NCI-H2081 treated with DMSO at 0.1 percent for 48 hours (cell line): ENCODE data around the gene ATAD3B.
"Not testable (repeated sequence)": the region's sequence is repeated elsewhere in the genome, so short reads cannot be mapped to it uniquely, and the experiment has no call there.

Source experiments
- DNase-seq: peaks from one replicate; lab custom pipeline; 2025; lab: John Stamatoyannopoulos, UW

The ATAD3B gene

DNA sequence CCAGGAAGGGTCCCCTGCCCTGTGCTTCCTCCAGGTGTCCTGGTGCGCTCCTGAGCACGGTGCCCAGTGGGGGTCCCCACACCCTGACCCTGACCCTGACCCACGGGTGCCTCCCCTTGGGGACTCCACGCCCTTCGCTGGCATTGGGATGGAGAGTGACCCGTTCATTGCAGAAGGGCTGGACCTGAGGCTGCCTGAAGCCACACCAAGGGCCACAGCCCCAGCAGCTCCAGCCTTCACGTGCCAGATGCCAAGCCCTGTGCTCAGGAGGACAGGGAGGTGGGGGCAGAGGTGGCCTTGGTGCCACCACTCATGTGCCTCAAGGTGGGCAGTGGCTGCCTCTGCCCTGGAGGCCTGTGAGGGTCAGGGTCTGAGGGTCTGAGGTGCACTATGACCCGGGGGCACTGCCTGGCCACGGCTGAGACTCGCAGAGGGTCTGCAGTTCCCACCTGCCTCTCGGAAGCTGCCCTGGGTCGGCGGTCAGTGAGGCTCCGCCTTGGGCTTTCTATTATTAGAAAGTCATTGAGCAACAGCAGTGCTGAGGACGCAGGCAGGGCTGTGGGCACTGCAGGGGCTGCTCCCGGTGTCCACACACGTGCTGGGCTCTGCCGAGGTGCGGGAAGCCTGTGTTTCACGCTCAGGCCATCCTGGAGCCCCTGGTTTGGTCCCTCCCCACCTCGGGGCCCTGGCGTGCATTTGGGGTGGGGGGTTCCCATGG, 61.8 kb downstream of the ATAD3B start:
- DNase-seq = not testable (repeated sequence)

DNA sequence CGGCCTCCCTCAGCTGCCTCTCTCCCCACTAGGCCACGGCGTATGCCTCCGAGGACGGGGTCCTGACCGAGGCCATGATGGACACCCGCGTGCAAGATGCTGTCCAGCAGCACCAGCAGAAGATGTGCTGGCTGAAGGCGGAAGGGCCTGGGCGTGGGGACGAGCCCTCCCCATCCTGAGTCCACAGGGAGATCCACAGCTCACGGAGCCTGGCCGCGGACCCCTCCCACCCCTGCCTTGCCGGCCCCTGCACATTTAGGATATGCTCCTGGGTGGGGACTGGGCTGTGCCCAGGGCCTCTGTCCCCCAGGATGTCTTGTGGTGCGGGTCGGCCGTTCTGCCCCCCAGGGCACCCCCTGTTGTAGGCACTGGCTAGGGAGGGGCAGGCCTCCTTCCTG, 62.3 kb downstream of the ATAD3B start:
- DNase-seq = not testable (repeated sequence)

DNA sequence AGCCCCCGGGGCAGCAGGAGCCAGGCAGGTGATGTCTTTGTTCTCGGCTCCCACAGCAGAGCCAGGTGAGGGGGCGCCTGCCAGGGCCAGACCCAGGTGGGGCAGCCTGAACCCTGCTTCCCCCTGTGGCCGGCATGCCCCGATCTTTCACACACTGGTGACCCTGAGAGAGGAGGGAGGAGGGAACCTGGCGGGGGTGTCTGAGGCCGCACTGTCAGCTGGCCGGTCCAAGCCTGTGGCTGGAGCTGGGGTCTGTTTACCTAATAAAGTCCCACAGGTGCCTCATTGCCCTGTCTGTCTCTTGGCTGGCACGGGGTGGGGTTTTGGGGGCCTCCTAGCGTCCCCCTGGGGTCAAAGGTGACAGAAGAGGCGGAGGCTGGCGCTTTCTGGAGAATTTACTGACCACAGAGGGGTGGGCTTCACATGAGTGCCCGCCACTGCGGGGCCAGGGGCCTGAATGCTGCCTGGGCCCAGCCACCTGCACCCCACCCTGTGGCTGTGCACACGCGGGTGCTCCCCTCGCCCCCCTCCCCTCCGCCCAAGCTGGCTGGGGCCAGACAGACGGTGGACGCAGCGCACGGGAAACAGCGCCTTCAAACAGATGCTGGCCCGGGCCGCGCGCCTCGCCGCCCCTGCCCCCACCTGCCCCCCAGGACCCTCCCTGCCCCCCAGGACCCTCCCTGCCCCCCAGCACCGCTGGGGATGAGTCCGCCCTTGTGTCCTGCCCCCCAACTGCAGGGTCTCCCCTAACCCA, 63.0 kb downstream of the ATAD3B start:
- DNase-seq = no peak

DNA sequence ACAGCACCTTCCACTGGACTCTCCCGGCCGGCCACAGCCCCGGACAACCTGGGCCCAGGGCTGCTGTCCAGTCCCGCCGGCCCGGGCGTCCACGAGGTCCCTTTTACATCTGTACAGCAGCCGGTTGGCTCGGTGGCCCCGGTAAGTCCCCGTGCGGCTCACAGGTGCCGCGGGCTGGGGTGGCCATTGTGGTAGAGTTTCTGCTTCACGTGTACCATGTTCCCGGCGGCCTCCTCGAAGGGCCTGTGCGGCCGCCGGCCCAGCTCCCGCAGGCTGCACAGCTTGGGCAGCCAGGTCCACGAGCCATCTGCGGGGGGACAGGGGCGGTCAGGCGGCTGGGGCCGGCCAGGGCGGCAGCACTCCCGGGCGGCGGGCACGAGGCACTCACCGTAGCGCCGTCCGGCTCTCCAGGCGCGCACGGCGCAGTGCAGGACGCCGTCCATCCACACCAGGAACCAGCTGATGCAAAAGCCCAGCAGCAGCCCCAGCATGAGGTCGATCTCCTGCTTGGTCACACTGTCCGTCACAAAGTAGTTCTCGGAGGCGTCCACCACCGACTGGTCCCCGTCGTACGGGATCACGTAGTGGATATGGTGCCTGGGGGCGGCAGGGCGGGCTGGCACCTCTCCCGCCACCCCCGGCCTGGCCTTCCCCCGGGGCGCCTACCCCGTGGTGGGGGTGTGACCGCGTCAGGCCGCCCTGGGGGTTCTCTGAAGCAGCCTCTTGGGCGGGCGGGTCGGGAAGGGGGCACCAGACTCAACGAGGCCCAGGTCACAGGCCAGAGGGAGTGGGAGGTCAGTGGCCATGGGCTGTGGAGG, 63.8 kb downstream of the ATAD3B start:
- DNase-seq = no peak

DNA sequence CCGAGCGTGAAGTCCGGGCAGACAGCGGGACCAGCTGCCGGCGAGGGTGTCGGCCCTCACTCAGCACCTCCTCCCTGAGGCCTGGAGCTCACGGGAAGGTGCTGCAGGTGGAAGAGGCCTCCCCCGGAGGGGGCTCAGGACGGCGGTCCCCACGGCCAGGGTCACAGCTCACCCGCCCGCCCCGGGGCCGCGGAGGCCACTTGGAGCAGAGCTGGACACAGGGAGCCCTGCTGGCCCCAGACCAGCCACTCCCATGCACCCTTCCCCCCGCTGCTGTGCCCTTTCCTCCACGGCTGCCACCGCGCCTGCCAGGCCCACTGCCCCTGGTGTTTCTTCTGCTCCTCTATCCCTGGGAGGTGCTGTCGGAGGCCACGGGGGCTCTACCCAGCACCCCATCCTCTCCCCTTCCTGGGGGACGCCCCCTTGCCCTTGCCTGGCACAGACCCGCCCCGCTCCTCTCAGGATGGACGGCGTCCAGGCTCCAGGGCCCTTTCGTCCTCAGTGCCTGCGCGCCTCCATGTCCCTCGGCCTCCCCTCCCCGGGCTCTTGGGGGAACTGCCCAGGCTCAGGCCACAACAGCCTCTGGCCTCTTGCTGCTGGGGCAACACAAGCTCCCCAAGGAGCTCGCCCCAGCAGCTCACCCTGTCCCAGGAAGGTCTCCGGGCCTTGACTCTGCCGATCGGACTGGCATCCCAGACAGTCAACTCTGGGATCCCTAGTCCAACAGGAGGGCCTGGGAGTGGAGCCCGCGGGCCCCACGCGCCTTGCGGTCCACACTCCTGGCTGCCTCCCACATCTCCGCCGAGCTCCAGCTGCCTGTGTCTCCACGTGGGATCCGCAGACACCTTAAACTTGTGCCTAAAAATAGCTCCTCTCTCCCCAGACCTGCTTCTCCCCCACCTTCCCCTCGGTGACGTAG, 64.7 kb downstream of the ATAD3B start:
- DNase-seq = no peak

DNA sequence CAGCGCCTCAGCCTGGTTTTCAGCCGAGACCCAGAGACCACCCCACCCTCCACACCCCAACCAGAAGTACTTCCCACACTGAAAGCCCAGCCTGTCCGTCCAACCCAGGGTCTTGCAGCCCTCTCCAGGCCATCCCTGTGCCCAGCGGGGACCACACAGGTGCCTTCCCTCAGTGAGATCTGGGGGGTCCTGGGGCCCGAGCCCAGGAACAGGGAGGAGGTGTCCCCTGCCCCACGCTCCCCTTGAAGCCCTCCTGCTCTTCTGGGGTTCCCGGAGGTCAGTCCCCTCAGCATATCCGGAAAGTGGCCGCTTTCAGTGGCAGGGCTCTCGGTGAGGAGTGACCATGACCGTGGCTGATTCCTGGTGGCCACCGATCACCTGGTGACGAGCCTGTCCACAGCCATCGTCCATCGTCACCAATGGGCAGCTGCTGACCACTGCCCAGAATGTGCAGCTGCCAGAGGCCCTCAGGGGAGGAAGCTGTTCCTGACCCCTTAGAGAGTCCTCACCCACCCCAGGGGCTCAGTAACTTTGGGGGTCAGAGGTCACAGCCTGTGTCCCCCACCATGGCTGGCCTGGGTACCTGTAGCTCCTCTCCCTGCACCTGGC, 65.5 kb downstream of the ATAD3B start:
- DNase-seq = no peak

DNA sequence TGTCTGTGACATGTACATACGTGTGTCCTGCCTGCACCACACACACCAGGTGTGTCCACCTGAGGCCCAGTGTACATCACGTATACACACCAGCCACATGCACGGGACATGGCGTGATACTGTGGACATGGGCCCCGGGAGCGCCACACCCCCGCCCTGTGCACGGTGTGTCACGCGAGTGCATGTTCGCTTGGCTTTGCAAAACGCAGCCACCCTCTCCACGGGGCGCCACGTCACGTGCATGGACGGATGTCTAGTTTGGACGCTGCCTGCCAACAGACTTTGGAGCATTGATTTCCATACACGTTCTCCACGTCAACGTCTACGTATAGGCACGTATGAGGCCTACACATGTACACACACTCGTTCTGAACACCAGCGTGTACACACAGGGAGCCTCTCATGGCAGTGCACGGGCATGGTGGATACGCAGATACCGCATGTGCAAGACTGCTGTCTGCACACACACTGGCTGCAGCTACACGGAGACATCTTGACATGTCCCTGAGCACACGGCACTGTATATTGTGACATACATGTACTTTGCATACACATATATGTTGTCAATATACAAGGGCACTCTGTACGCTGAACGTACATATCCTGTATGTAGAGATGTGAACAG, 66.2 kb downstream of the ATAD3B start:
- DNase-seq = no peak

DNA sequence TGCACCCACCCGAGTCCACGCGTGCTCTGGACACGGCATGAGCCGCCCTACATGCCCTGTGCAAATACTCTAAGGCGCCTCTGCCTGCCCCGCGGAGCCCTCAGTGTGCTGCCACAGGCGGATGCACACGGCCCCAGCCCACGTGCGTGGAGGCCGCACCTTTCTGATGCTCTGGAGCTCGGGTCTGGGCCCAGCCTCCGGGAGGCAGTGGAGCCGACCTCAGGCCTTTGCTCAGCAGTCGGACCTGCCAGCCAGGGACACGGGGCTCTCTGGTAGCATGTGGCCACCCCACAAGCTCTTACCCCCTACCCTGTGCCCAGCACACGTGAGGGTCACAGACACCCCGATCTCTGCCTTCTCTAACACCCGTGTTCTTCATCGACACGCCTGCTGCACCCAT, 66.8 kb downstream of the ATAD3B start:
- no peak for DNase-seq

DNA sequence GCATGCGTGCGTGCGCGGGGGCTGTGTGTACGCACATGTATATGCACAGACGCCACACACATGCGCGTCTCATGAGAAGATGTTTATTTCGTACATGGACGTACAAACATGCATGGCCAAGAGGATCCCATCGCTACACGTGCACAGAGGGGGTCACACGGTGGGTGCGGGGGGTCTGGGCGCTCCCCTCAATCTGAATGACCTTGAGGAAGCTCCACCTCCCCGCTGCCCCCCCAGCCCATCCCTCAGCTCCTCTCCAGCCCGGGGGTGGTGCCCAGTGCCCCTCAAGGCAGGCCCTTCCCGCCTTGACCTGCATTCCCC, 67.4 kb downstream of the ATAD3B start:
- no peak for DNase-seq

DNA sequence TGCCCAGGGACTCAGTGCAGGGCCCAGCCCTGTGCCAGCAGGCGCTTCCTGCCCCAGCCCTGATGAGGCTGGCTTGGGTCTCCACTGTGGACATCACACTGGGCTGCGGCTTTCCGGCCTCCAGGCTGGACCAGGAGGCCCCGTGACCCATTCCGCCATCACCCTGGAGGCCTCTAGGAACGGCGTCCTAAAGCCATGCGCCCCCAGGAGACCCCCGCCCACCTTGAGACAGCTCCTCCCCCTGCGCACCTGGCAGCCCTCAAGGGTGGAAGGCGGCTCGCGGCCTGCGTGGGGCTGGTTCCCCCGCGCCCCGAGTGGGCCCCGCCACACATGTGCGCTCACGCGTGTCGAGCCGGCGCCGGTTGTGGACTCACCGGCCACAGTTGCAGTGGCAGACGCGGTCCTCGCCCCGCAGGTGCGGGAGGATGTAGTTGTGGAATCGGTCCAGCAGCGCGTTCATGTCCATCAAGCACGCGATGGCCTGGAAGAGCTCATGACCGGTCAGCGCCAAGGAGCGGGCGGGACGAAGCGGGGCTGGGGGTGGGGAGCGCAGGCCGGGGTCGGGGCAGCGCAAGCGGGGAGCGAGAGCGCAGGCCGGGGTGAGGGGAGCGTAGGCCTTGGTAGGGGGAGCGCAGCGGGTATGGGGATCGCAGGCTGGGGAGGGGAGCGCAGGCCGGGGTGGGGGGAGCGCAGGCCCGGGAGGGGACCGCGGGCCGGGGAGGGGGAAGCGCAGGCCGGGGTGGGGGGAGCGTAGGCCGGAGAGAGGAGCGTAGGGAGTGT, 67.9 kb downstream of the ATAD3B start:
- no peak for DNase-seq

DNA sequence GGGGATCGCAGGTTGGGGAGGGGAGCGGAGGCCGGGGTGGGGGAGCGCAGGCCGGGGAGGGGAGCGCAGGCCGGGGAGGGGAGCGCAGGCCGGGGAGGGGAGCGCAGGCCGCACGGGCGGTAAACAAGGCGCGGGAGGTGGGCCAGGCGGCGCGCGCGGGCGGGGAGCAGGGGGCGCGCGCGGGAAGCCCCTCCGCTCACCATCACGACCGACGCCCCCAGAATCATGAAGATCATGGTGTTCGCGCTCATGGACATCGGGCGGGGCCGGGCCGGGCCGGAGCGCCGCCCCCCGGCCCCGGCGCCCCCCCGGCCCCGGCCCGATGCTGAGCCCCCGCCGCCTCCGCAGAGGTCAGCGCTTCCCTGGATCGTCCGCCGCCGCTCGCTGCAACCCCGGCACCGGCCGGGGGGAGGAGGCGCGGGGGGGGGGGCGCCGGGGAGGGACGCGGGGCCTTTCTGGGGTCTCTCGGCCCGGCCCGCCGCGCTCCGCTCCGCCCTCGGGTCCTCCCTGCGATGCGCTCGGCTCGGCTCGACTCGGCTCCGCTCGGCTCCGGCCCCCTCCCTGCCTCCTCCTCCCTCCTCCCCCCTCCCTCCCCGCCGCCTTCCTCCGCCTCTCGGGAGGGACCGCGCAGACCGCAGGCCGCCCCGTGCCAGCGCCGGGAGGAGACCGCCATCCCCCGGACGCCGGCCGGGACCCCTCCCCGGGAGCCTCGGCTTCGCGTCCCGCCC, 68.7 kb downstream of the ATAD3B start, which contains the start of gene TMEM240:
Gene TMEM240 (minus strand): TSS at position 535 of the 728 bp plus-strand sequence. CDS start 278 bp downstream, at position 257.
- DNase-seq = no peak

DNA sequence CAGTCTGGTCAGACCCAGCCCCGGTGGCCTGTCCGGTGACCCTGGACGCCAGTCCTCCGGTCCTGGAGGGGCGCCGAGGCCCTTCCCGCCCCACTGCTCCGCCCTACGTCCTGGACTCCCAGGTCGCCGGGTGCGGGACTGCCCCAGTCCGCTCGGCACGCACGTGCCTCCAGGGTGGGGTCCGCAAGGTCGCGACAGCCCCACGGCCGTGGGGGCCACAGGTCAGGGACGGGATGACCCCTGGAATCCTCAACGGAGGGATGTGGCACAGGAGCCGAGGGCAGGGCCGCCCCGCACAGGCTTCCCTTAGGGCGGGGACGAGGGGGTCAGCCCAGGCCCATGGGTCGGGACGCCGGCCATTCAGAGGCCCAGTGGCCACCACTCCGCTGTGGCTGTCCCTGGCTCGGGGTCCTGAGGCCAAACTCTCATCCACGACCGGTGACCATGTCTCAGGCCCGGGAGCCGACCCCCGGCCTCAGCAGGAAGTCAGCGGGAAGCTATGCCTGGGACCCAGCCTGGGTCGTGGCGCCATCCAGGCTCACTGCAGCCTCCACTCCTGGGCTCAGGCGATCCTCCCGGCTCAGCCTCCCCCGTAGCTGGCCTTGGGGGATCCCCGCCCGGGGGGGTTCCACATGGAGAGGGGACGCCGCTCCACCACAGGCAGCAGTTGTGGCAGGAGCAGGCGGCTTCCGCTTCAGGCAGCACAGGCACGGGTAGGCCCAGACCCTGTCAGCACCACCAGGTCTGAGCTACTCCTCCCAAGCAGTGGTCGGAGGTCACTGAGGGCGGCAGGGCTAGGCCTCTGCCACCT, 69.5 kb downstream of the ATAD3B start:
- no peak for DNase-seq

DNA sequence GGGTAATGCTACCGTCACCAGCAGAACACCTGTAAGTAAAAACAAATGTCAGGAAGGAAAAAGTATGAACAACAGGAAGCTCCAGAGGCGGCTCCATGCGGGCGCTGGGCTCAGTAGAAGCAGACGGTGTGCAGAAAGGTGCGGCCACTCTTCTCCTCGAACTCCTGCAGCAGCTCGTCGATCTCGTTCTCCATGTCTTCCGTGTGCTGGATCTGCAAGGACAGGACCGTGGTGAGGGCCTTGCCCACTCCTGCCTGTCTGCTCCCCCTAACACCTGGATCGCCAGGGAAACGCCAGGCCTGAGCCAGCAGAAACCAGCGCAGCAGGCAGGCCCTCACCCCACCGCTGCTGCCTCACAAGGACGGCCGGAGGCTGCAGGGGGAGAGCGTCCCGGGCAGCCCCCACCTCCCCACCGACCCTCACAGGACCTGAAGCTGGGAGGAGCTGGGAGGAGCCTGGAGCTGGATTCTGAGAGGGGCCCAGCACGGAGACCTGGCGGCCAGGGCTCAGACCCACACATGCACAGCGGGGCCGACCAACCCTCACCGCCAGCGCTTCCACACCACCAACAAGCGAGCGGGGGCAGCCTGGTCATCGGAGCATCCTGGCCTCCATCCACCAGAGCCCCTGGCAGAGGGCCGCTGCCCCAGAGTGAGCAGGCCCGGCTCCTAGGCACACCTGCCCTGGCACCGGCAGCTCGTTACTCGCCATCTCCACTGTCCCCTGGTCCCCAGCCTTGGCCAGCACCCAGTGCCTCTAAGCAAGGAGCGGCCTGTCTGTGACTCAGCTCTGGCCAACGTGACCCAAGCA, 70.6 kb downstream of the ATAD3B start:
- DNase-seq = no peak

DNA sequence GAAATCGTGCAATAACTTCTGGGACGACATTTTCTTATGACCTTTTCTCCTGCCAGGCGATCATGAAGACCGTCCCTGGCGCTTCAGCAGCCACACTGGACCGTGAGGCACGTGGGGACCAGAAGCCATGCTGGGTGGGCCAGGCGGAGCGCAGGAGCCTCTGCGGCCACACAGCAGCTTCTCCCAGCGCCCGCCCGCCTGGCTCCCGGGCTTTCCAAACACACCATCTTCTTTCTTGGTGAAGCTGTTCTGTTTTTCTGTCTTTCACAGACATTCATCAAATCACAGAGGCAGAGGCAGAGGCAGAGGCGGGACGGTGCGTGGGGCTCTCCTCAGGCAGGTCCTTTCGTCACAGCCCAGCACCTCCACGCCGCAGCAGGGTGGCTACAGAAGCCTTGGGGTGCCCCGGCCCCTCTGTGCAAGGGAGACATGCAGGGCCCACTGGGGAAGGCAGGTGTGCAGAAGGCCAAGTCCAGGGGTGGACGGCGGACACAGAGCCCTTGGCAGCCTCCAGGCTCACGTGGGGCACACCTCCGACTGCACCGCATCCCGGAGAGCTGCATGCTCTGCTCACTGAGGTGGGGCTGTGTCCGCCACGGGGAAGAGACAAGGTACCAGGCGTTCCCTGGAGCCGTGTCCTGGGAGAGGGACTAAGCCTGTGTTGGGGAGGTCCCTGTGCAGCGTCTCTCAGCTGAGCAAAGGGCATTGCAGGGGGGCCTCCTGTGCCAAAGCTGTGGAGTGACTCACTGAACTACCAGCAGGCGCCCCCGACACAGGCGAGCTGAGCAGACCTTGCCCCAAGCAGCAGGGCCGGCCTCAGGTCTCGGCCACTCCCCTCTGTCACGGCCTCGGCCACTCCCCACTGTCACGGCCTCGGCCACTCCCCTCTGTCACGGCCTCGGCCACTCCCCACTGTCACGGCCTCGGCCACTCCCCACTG, 71.5 kb downstream of the ATAD3B start:
- DNase-seq = no peak

DNA sequence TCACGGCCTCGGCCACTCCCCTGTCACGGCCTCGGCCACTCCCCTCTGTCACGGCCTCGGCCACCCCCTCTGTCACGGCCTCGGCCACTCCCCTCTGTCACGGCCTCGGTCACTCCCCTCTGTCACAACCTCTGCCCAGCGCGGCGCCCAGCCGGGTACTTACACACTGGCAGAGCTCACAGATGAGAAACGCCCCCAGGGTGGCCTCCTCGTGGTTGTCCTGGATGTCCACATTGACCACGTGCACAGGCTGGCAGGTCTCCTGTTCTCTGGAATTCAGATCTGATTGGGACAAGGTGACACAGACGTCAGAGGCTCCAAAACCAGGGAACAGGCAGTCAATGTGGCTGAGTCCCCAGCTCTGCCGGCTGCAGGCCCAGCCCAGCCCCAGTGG, 72.1 kb downstream of the ATAD3B start:
- DNase-seq = no peak

DNA sequence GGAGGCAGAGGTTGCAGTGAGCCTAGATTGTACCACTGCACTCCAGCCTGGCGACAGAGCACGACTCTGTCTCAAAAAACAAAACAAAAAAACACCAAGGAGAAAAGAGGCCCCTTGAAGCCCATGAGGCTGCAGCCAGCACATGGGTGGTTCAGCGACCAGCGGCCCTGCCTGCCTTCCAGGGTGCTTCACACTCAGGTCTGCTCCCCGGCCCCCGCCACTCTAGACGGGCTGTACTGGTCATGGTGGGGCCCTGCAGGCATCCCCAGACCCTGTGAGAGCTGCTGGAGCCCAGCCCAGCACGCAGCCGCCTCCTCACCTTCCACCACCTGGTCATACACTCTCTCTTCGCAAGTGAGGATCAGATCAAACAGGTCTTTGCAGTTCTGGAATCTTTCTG, 73.0 kb downstream of the ATAD3B start:
- no peak for DNase-seq
